ENCODE data around the gene HOXD4.
A peak's percentile ranks its signal among the peaks of the same experiment; 100 is the strongest.

The HOXD4 gene

GRCh38 chr2:176157499-176158185 is 6.3 kb downstream of the HOXD4 start:
- H3K4me1 ChIP-seq (ENCODE audit: control insufficient read depth, insufficient read depth, low read length), result peaks cover 3% of the 10 kb centered on the region
- H3K4me2 ChIP-seq (ENCODE audit: low read length), result no peak overlapping the region
- H3K36me3 ChIP-seq (ENCODE audit: insufficient read depth, low read length), result no peaks in the 10 kb centered on the region
- no peak overlapping the region for H3K4me3 ChIP-seq (ENCODE audit: low read length)
- H3K9ac ChIP-seq (ENCODE audit: low read depth, low read length), result no peak overlapping the region
- peaks cover 55% of the 10 kb centered on the region for H3K27me3 ChIP-seq (ENCODE audit: control insufficient read depth, insufficient read depth, low read length)
- no peaks in the 10 kb centered on the region for H3K9me3 ChIP-seq (replicated peaks; ENCODE audit: low read length)

DNA sequence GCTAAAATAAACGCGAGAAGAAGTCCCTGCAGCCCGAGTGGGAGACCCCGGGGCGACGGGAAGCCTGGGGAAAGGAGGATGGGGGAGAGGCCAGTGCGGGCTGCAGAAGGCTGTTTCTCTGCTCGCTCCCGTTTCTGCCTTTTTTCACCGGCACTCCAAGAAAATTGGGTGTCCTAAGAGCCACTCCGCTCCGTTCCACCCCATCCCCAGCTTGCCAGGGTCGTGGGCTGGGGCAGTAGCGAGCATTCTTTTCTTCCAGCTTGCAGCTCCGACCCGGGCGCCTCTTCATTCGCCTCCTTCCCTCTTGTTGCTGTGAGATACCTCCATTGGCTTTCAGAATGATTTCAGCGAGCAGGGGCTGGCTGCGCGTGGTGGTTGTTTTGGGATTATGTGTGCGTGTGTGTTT is 6.8 kb downstream of the HOXD4 start:
- peaks cover 61% of the 10 kb centered on the region for H3K27me3 ChIP-seq (ENCODE audit: control insufficient read depth, insufficient read depth, low read length)
- no peak overlapping the region for H3K9ac ChIP-seq (ENCODE audit: low read depth, low read length)
- no peak overlapping the region for H3K4me3 ChIP-seq (ENCODE audit: low read length)
- no peaks in the 10 kb centered on the region for H3K9me3 ChIP-seq (replicated peaks; ENCODE audit: low read length)
- no peaks in the 10 kb centered on the region for H3K36me3 ChIP-seq (ENCODE audit: insufficient read depth, low read length)
- peaks cover 3% of the 10 kb centered on the region for H3K4me1 ChIP-seq (ENCODE audit: control insufficient read depth, insufficient read depth, low read length)
- H3K4me2 ChIP-seq (ENCODE audit: low read length), result no peak overlapping the region

DNA sequence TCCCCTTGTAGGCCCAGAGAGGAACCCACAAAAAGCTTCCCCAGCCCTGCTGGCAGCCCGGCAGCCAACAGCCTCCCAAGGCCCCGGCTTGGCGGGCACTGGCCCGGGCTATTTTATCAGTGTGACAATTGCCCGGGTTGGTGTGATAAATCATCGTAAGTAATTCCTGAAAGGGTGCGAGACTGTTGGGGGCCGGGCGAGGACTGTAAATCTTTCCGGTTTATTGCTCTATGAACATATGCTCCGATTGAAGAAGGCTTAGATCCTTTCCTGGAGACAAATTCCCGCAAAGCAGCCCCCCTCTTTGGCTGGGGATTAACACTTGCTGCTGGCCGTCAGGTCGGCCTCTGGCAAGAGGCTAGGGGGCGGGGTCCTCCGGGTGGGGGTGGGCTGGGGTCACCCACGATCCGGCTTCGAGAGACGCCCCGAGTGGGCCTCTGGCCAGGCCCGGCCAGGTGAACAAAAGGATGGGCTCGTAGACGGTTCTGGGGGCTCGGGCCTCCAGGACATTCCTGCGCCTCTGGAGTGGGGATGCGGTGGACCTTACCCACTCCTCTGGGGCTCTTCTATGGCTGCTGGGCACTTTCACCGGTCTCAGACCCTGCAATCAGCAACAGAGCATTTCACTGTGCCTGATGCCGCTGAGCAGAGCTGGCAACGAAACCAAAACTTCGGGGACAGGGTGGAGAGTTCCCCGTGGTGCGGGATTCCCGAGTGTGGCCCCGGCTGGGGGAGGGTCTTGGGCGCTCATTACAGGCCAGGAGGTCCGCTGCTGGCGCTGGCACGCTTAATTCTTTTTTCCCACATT is 7.7 kb downstream of the HOXD4 start:
- Histone ChIP-seq H3K9ac (ENCODE audit: low read depth, low read length) (no peak overlapping the region), H3K36me3 (ENCODE audit: insufficient read depth, low read length) (no peaks in the 10 kb centered on the region), H3K27me3 (ENCODE audit: control insufficient read depth, insufficient read depth, low read length) (peaks cover 67% of the 10 kb centered on the region), H3K4me3 (ENCODE audit: low read length) (no peak overlapping the region), H3K4me1 (ENCODE audit: control insufficient read depth, insufficient read depth, low read length) (peaks cover 3% of the 10 kb centered on the region), H3K4me2 (ENCODE audit: low read length) (no peak overlapping the region), H3K9me3 (replicated peaks; ENCODE audit: low read length) (no peaks in the 10 kb centered on the region)

DNA sequence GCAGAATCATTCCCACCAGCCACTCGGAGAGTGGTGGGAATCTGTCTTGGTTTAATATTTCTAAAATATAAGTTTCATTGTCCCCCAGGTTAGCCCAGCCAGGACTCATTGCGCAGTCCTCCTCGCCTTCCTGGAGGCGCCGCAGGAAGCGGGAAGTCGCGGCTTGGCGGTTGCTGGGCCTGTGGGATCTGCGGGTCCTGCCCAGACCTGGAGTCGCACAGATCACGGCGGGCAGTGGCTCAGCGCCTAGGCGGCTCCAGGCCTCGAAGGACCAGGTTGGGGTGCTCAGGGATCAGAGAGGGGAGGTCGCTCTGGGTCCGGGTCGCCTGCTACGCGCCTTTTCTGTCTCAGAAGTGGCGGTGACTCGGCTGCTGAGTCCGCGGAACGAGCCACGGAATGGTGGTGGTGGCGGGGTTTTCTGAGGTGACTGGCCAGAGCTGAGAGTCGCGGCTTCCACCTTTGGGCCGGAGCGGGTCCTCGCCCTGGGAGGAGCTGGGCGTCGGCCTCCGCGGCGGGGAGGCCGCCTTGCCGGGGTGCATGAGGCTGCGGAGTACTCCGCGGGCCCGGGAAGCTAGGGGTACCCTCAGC is 8.4 kb downstream of the HOXD4 start:
- H3K27me3 ChIP-seq (ENCODE audit: control insufficient read depth, insufficient read depth, low read length), result peaks cover 71% of the 10 kb centered on the region
- H3K4me1 ChIP-seq (ENCODE audit: control insufficient read depth, insufficient read depth, low read length), result peaks cover 6% of the 10 kb centered on the region
- no peaks in the 10 kb centered on the region for H3K36me3 ChIP-seq (ENCODE audit: insufficient read depth, low read length)
- H3K9ac ChIP-seq (ENCODE audit: low read depth, low read length), result no peak overlapping the region
- H3K9me3 ChIP-seq (replicated peaks; ENCODE audit: low read length), result no peaks in the 10 kb centered on the region
- no peak overlapping the region for H3K4me3 ChIP-seq (ENCODE audit: low read length)
- H3K4me2 ChIP-seq (ENCODE audit: low read length), result peak overlapping the region; percentile 20

DNA sequence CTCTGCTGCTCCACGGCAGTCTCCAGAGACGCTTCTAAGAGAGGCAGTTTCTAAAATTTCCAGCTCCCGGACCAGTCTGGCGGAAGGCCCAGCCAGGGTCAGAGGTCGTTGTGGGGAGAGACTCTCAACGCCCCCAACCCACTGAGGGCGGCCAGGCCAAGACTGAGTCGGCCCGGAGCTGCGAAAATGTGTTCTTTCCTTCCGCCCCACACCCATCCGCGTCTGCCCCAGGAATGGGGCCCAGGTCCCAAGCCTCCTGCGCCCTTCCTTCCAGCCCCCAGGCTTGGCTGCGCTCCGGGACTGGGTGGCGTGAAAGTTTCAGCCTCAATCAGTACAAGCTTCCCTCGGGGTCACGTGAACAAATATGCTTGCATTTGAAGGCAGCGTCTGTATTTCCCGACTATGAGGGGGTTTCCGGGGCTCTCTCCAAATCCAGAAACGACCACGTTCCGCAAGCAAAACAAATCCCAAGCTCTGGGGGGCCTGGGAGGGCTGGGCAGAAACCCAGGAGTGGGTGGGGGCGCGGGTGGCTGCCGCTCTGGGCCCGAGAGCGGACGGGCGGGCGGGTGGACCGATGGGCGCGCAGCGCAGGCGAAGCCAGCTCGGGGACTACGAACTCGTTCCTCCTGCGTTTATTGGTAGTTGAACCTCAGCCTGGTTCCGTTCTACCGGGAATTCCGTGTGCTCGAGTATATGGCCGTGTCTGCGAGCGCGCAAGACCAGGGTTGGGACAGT is 9.1 kb downstream of the HOXD4 start:
- no peaks in the 10 kb centered on the region for H3K9me3 ChIP-seq (replicated peaks; ENCODE audit: low read length)
- H3K4me3 ChIP-seq (ENCODE audit: low read length), result no peak overlapping the region
- peaks cover 10% of the 10 kb centered on the region for H3K4me1 ChIP-seq (ENCODE audit: control insufficient read depth, insufficient read depth, low read length)
- H3K9ac ChIP-seq (ENCODE audit: low read depth, low read length), result no peak overlapping the region
- H3K4me2 ChIP-seq (ENCODE audit: low read length), result peak overlapping the region; percentile 20
- H3K27me3 ChIP-seq (ENCODE audit: control insufficient read depth, insufficient read depth, low read length), result peaks cover 74% of the 10 kb centered on the region
- no peaks in the 10 kb centered on the region for H3K36me3 ChIP-seq (ENCODE audit: insufficient read depth, low read length)

DNA sequence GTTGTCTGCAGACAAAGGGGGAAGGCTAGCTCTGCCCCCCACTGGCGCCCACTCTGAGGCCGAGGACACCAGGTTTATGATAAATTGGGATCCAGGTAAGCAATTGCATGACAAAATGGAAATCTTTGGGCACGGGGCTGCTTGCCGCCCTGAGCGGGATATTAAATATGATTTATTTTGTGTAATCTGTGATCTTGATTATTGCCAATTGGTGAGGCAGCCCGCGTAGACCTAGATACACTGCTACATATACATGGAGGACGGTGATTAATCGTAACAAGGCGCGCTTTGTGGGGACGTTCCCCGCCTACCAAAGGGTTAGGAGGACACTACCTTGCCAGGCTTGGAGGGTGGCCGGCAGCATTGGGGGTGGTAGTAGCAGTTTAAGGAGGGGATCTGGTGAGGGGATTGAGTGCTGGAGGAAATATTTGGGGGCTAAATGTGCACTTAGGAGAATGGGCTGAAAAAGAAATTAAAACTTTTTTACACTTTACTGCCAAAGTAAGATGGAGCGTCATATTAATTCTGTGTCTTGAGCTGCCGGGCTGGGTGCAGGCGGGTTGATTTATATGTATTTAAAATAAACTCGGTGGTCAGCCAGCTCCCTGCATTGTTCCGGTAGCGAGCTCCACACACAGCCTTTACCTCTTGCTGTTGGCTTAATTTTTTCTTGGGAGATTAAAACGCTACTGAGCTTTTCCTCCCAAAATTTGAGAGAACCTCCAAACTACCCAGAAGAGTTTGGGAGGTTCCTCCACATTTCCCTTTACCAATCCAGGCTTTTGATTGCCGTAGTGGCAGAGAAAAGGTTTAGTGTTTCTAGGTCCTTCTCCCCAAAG is 9.9 kb downstream of the HOXD4 start:
- H3K9ac ChIP-seq (ENCODE audit: low read depth, low read length), result no peak overlapping the region
- peak overlapping the region; percentile 65 for H3K4me3 ChIP-seq (ENCODE audit: low read length)
- H3K9me3 ChIP-seq (replicated peaks; ENCODE audit: low read length), result no peaks in the 10 kb centered on the region
- H3K27me3 ChIP-seq (ENCODE audit: control insufficient read depth, insufficient read depth, low read length), result peaks cover 82% of the 10 kb centered on the region
- peak overlapping the region; percentile 81 for H3K4me2 ChIP-seq (ENCODE audit: low read length)
- H3K36me3 ChIP-seq (ENCODE audit: insufficient read depth, low read length), result no peaks in the 10 kb centered on the region
- H3K4me1 ChIP-seq (ENCODE audit: control insufficient read depth, insufficient read depth, low read length), result peaks cover 10% of the 10 kb centered on the region

DNA sequence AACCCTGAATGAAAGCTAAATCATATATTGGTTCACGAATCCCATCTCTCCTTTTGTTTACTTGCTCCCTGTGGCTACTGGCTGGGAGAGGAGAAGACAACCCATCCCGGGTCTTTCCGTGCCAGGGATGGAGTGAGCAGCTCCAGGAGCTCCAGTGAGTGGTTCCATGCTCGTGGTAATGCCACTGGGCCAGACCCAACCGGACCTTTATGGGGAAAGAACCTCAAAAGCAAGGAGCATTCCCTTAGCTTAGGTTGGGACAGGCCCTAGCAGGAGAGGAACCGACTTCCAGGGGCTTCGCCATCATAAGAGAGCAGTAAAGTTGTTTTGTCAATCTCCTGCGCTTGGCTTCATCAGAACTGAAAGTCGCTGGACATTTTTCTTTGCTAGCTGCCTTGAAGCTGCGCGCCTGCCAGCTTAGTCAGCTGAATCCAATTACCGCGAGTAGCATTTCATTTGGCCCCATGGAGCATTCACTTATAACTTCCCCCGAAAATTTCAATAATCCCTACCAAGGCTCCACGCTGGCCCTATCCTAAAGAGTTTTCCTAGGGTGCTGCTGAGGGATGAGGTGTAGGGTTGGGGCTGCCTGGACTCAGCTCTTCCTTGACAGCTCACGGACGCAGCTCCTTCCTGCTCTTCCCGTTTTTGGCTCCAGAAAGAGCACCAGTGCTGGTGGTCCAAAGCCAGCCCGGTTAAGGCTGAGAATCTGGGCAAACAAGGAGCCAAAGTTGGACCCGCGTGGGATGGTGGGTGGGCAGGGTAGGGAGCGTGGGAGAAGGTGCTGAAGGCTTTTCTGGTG is 10.7 kb downstream of the HOXD4 start:
- H3K9me3 ChIP-seq (replicated peaks; ENCODE audit: low read length), result no peaks in the 10 kb centered on the region
- peak overlapping the region; percentile 65 for H3K4me3 ChIP-seq (ENCODE audit: low read length)
- H3K36me3 ChIP-seq (ENCODE audit: insufficient read depth, low read length), result no peaks in the 10 kb centered on the region
- peaks cover 10% of the 10 kb centered on the region for H3K4me1 ChIP-seq (ENCODE audit: control insufficient read depth, insufficient read depth, low read length)
- peak overlapping the region; percentile 81 for H3K4me2 ChIP-seq (ENCODE audit: low read length)
- no peak overlapping the region for H3K9ac ChIP-seq (ENCODE audit: low read depth, low read length)
- peaks cover 79% of the 10 kb centered on the region for H3K27me3 ChIP-seq (ENCODE audit: control insufficient read depth, insufficient read depth, low read length)

DNA sequence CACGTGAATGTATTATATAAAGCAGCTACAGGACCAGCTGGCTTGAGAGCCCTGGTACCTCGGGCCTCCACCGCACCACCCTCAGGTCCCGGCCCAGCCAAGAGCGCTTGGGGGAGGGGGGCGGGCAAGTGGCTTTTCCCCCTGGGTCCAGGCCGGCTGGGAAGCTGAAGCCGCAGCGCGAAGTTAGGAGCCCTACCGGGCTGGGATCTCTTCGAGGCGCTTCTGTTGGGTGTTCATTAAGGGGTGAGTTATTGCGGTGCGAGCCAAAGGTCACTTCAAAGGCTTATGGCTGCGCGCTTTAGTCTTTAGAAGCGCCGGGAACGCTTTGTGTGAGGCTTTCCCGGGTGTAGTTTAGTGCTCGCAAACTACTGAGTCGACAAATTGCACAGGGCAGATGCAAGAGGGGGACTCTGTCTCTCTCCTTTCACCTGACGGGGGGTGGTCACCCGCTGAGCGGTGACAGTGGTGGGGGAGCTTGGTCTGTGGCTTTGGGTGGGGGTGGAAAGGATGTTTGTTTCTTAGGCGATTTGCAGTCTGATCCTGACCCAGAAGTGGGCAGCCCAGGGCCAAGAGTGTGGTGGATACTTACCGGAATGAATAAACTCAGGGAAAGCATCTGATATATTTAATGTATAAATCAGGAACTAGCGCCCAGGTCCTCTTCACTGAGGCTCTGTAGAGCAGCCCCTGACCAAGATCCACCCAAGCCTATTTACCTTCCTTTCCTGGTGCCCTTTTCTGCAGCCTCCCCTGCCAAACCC is 11.7 kb downstream of the HOXD4 start:
- Histone ChIP-seq H3K4me3 (ENCODE audit: low read length) (no peak overlapping the region), H3K27me3 (ENCODE audit: control insufficient read depth, insufficient read depth, low read length) (peaks cover 80% of the 10 kb centered on the region), H3K36me3 (ENCODE audit: insufficient read depth, low read length) (no peaks in the 10 kb centered on the region), H3K4me1 (ENCODE audit: control insufficient read depth, insufficient read depth, low read length) (peaks cover 10% of the 10 kb centered on the region), H3K9me3 (replicated peaks; ENCODE audit: low read length) (no peaks in the 10 kb centered on the region), H3K9ac (ENCODE audit: low read depth, low read length) (no peak overlapping the region), H3K4me2 (ENCODE audit: low read length) (no peak overlapping the region)

GRCh38 chr2:176163672-176164056 is 12.3 kb downstream of the HOXD4 start:
- Histone ChIP-seq H3K4me3 (ENCODE audit: low read length) (no peak overlapping the region), H3K9ac (ENCODE audit: low read depth, low read length) (no peak overlapping the region), H3K4me1 (ENCODE audit: control insufficient read depth, insufficient read depth, low read length) (peaks cover 10% of the 10 kb centered on the region), H3K4me2 (ENCODE audit: low read length) (no peak overlapping the region), H3K27me3 (ENCODE audit: control insufficient read depth, insufficient read depth, low read length) (peaks cover 77% of the 10 kb centered on the region), H3K36me3 (ENCODE audit: insufficient read depth, low read length) (no peaks in the 10 kb centered on the region), H3K9me3 (replicated peaks; ENCODE audit: low read length) (no peaks in the 10 kb centered on the region)

DNA sequence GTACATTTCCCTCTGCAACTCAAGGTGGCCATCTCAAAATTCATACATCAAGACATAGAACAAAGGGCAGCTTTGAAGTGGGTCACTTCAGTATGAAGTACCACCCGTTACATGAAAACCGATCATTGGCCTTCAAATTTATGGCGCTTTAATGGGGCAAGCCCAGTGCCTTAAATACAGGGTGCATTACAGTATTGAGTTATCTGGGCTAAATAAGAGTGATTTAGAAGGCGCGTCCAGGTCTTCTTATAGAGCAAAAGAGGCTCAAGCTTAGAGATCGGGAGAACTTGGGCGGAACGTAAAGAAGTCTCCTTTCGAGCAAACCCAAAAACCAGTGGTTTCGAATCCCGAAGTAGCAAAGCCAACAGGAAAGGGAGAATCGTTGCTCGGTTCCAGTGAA is 12.9 kb downstream of the HOXD4 start:
- Histone ChIP-seq H3K4me3 (ENCODE audit: low read length) (no peak overlapping the region), H3K9me3 (replicated peaks; ENCODE audit: low read length) (no peaks in the 10 kb centered on the region), H3K4me2 (ENCODE audit: low read length) (no peak overlapping the region), H3K27me3 (ENCODE audit: control insufficient read depth, insufficient read depth, low read length) (peaks cover 77% of the 10 kb centered on the region), H3K4me1 (ENCODE audit: control insufficient read depth, insufficient read depth, low read length) (peaks cover 10% of the 10 kb centered on the region), H3K9ac (ENCODE audit: low read depth, low read length) (no peak overlapping the region), H3K36me3 (ENCODE audit: insufficient read depth, low read length) (no peaks in the 10 kb centered on the region)

Measured in skeletal muscle satellite cell (primary cell).